Testis (tissue), 3 donors: Measurements from ENCODE around the gene TRPM4. TPM values are rescaled to one million over a fixed set of nuclear protein-coding genes. Genes with fewer than 3 reads are reported as not detected.

ENCODE experiments used
- DNase-seq: peaks from one replicate; pipeline ENCODE4 v3.0.0-alpha.2; 2019
- H3K27ac ChIP-seq, 2 donors: fragments of 200-600 bp; sonication (generic); one replicate each; pipeline ENCODE4 v1.5.1; 2019
- H3K27me3 ChIP-seq: fragments of 200-600 bp; sonication (generic); one replicate; pipeline ENCODE4 v1.5.1; 2019
- H3K36me3 ChIP-seq: fragments of 200-600 bp; sonication (generic); one replicate; pipeline ENCODE4 v1.5.1; 2017; ENCODE audit warnings: low read depth; ENCODE audit errors: missing control alignments
- H3K4me1 ChIP-seq: fragments of 200-600 bp; sonication (generic); one replicate; pipeline ENCODE4 v1.5.1; 2019
- H3K4me3 ChIP-seq, 2 donors: fragments of 200-600 bp; sonication (generic); one replicate each; pipeline ENCODE4 v1.5.1; 2017 to 2019
- H3K9me3 ChIP-seq: fragments of 200-600 bp; sonication (generic); one replicate; pipeline ENCODE4 v1.5.1; 2017
- POLR2A ChIP-seq: fragments of 450-650 bp; IDR thresholded peaks from one replicate; pipeline ENCODE4 v1.6.1; 2017; ENCODE audit warnings: antibody characterized with exemption, mild to moderate bottlenecking, moderate library complexity
- WGBS, 2 donors: methylation state at CpG; one replicate each; pipeline ENCODE4 v1.1.5; 2018; 5-methylcytosine and 5-hydroxymethylcytosine counted together
- intact Hi-C: fragments of 100-400 bp; cut with DNase I; formaldehyde crosslinking; loops from one replicate; pipeline ENCODE4 v1.15.1; 2023; ENCODE audit warnings: low total_unique reads
- polyA plus RNA-seq: library from polyadenylated mRNA; stranded (reverse); fragments of 350-450 nt; fragmentation: Illumina TruSeq; extraction: RNeasy Lipid Tissue Mini Kit (QIAGEN cat#74804); gene quantifications from one replicate; pipeline ENCODE4 v1.2.3, GENCODE V29; 2014; ENCODE audit warnings: low read depth, low replicate concordance; ENCODE audit not compliant: insufficient read depth
- total RNA-seq, 2 donors: library from RNA; depleted of rRNA; stranded (reverse); fragments of >200 nt; gene quantifications; one replicate each; pipeline ENCODE4 v1.2.3, GENCODE V29; 2016
- TF ChIP-seq, protein P1 (sequence below), 3 experiments: fragments of 450-650 bp in 2 of 3; fragments of 200-600 bp in 1 of 3; sonication (generic) in 1 of 3; IDR thresholded peaks; one replicate each; pipeline ENCODE4 v1.5.1; 2016 to 2019; ENCODE audit warnings: antibody characterized with exemption in 3 of 3, mild to moderate bottlenecking in 2 of 3, moderate library complexity in 1 of 3

The TRPM4 gene
- total and polyA plus RNA-seq, 3 donors from 2014 or later = 16.0 to 45.7 (median 30.5) TPM

GRCh38 chr19:49150944-49151243, 6.7 kb upstream of the TRPM4 start:
- intact Hi-C loops = no loop called here
- TF ChIP-seq, protein P1, sequence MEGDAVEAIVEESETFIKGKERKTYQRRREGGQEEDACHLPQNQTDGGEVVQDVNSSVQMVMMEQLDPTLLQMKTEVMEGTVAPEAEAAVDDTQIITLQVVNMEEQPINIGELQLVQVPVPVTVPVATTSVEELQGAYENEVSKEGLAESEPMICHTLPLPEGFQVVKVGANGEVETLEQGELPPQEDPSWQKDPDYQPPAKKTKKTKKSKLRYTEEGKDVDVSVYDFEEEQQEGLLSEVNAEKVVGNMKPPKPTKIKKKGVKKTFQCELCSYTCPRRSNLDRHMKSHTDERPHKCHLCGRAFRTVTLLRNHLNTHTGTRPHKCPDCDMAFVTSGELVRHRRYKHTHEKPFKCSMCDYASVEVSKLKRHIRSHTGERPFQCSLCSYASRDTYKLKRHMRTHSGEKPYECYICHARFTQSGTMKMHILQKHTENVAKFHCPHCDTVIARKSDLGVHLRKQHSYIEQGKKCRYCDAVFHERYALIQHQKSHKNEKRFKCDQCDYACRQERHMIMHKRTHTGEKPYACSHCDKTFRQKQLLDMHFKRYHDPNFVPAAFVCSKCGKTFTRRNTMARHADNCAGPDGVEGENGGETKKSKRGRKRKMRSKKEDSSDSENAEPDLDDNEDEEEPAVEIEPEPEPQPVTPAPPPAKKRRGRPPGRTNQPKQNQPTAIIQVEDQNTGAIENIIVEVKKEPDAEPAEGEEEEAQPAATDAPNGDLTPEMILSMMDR (IDR thresholded peaks at IDR 0.05) = no peak
- no peak for TF ChIP-seq POLR2A
- 6 to 10% methylated on average over 14 to 15 of the region's 16 CpGs for WGBS, 2 donors
- H3K4me1 ChIP-seq = peaks cover 24% of the 10 kb centered on the region
- H3K4me3 ChIP-seq = peak overlapping the region; percentile 65 to 72
- peak overlapping the region; percentile 67 to 84 for H3K27ac ChIP-seq
- DNase-seq = no peak
- no peaks in the 10 kb centered on the region for H3K36me3 ChIP-seq
- H3K9me3 ChIP-seq = no peaks in the 10 kb centered on the region
- no peaks in the 10 kb centered on the region for H3K27me3 ChIP-seq

DNA sequence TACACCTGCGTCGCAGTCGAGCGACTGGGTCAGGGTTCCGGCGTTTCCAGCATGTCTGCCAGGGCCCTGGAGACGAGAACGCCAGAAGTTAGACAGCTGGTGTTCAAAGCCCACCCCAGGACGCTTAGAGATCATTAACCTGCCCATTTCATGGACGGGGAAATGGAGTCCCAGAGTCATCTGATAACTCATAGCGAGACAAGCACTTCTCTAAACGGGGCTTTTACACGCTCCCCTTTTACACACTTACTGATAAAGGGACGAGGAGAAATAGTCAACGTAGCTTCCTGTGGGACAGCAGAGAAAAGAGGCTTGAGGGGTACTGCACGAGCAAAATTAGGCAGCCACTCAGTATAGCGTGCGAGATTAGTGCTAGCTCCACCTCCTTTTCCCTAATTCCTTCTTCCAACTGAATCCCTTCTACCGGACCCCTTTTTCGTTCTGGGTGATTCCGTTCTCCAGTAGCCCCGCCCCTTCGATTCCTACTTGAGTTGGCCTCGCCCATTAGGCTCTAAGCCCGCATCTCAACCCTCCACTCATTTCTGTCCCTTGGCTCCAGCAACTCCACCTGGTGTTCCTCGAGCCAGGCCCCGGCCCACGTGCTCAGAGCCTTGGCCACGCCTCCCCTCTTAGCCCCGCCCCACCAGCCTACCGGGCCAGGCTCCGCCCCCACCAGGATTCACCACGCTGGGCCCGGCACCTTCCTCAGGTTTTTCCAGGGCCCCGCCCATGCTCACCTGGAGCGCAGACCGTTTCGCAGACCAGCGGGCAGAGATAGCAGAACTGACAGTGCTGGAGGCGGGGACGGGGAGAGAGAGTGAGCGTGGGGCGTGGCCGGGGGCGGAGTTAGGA, 6.1 kb upstream of the TRPM4 start:
- Histone ChIP-seq H3K36me3 (no peaks in the 10 kb centered on the region), H3K27ac (peak overlapping the region; percentile 67 to 84), H3K4me1 (peaks cover 20% of the 10 kb centered on the region), H3K9me3 (no peaks in the 10 kb centered on the region), H3K27me3 (no peaks in the 10 kb centered on the region), H3K4me3 (peak overlapping the region in 1 of 2 donors; percentile 29)
- TF ChIP-seq, protein P1 (IDR thresholded peaks at IDR 0.05) = no peak
- no peak for TF ChIP-seq POLR2A
- DNase-seq = peak; percentile 72
- 6 to 11% methylated on average over 32 to 45 of the region's 45 CpGs for WGBS, 2 donors
- intact Hi-C loops = no loop called here

DNA sequence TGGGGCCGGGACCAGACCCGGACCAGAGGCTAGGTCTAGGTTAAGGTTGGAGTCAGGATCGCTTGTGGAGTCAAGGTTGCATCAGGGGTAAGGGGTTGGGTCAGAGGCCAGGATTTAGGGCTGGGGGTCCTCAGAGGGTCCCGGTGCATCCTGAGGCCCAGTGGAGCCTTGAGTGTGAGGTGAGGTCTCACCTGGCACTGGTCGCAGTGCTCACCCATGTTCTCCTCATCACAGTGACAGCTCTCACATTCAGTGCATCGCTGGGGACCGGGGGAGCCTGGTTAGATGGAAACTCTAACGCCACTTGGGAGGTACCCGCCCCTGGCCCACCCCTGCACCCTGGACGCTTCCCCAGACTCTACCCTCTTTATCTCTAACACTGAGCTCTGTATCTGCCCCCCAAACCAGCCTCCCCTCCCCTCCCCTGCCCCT, 5.5 kb upstream of the TRPM4 start:
- no peak for TF ChIP-seq POLR2A
- TF ChIP-seq, protein P1 (IDR thresholded peaks at IDR 0.05) = no peak
- Histone ChIP-seq H3K4me3 (peak overlapping the region in 1 of 2 donors; percentile 29), H3K27me3 (no peaks in the 10 kb centered on the region), H3K27ac (no peak overlapping the region), H3K4me1 (peaks cover 20% of the 10 kb centered on the region), H3K9me3 (no peaks in the 10 kb centered on the region), H3K36me3 (no peaks in the 10 kb centered on the region)
- WGBS, 2 donors = 19 to 31% methylated on average over 8 to 10 of the region's 10 CpGs
- intact Hi-C loops = no loop called here
- no peak for DNase-seq

DNA sequence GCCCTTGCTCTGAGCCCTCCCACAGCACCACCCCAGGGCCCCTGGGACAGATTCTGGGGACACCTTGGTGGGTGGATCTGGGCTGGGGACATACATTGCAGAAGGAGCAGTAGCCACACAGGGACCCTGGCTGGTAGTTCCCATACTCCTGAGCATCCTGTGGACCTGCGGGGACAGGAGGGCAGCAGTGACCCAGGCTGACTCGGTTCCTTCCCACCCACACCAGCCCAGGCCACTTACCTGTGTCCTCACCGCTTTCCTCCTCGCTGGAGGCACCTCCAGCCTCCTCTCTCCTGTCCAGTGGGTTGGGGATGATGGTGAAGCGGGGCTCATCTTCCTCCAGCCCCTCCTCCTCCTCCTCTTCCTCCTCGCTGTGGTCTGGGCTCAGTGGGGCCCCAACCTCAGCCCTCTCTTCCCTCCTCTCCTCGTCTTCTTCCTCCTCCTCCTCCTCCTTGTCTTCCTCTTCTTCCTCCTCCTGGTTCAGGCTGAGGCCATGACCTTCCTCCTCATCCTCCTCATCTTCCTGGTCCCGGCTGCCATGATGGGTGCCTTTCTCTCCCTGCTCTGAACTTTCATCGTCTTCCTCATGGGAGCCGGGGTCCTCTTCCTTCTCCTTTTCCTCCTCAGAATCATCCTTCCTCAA, 4.3 kb upstream of the TRPM4 start:
- Histone ChIP-seq H3K27me3 (no peaks in the 10 kb centered on the region), H3K4me3 (no peak overlapping the region), H3K9me3 (no peaks in the 10 kb centered on the region), H3K4me1 (peaks cover 23% of the 10 kb centered on the region), H3K27ac (no peak overlapping the region), H3K36me3 (no peaks in the 10 kb centered on the region)
- WGBS, 2 donors = 96% methylated on average over 7 to 10 of the region's 10 CpGs
- TF ChIP-seq, protein P1 (IDR thresholded peaks at IDR 0.05) = no peak
- intact Hi-C loops = no loop called here
- no peak for DNase-seq
